ENCODE results near the gene USH1C.
A peak's percentile ranks its signal among the peaks of the same experiment; 100 is the strongest.

Gene USH1C

DNA sequence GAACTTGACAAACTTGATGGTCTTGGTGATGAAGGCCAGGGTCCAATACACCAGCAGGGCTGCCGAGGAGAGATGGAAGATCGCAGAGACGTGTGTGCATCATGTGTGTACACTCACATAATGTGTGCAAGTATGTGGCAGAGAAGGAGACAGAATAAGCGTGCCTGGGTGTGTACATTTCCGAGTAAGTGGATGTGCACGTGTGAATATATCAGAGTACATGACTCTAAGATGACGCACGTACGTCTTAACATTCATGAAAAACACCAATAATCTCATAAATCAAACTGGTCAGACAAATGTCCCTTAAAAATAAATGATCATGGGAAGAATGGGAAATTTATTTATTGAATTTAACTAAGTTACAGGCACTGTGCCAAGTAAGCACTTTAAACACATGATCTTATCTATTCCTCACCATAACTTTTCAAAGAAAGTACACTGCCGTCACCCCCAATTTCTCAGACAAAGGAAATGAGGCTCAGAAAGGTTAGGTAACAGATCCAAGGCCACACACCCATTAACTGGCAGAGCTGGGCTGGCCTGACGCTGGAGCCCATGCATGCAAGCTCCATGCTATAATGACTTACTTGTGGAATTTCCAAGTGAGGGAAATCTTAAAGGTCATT, 80.6 kb downstream of the USH1C start:
- no peak for DNase-seq

DNA sequence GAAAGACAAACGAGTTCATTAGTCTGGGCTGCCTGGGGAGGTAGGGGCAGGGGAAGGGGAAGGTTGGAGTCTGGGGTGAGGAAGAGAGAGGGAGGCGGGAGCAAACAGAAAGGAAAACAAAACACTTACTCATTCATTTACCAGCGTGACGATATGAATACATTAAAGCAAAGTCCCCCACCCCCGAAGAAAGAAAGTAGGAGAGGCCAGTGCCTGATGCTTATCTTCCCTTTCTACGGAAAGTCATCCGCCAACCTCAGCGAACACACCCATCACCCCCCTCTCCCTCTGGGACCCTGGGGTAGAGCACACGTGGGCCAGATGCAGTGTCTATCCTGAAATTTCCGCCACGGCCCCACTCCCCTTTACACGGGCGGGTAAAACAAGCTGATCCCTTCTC, 81.3 kb downstream of the USH1C start:
- DNase-seq = no peak

DNA sequence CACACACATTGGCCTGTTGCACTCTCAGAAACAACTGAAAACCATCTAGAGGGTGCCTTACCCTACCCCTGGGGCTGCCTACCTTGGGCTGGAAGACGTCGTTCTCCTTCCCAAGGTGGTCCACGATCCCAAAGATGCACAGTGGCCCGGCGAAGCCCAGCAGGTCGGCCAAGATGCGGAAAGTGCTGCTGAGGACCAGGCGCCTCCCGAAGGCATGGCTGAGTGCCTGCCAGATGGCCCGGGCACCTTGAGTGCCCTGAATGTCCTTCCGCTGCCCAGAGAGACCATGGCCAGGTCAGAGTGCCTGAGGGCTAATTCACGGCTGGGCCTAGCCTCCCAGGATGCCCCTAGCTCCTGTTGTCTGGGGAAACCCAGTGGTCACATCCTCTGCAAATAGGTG, 83.8 kb downstream of the USH1C start:
- DNase-seq = no peak

DNA sequence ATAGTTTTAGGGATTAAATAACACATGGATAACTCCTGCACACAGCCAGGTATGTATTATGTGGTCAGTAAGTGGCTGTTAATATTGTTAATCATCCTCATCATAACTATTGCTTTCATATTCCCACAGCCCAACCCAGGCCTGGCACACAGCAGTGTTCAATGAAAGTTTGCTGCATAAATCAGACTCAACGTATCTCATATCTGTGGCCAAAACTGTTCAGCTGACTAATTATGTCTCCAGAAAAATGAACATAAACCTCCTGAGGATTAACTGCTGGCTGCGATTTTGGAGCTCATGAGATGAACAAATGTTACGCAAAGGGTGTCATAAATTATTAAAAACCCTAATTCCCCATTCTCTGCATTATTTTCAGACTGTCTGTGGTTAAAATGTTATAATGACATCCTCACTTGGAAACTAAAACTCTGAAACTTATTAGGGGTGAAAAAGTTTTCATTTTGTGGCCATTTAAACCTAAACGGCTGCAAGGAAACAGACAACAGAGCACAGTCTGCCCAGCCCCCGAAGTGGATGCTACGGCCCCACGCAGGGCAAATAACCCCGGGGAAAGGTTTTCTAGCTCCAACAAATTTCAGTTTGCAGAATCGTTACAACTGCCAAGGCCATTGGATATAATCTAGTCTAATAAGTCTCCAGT, 84.8 kb downstream of the USH1C start:
- DNase-seq = peak; percentile 20

DNA sequence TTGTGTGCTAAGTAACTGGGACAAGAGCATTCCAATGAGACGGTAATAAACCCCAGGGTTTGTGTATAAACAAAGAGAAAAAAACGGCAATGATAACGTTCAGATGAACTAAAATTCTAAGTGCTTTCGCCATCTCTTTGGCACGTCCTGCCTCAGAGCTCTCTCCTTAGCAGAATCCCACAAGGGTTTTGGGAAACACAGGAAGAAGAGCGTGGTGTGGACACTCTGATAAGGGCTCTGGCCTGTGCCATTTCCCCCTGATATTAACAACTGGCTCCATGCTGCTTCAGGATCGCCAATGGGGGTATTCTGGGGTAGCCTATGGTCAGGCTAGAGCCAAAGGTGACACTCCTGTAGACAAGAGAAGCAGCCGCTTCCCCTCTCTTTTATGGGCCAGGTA, 85.9 kb downstream of the USH1C start:
- DNase-seq = no peak

DNA sequence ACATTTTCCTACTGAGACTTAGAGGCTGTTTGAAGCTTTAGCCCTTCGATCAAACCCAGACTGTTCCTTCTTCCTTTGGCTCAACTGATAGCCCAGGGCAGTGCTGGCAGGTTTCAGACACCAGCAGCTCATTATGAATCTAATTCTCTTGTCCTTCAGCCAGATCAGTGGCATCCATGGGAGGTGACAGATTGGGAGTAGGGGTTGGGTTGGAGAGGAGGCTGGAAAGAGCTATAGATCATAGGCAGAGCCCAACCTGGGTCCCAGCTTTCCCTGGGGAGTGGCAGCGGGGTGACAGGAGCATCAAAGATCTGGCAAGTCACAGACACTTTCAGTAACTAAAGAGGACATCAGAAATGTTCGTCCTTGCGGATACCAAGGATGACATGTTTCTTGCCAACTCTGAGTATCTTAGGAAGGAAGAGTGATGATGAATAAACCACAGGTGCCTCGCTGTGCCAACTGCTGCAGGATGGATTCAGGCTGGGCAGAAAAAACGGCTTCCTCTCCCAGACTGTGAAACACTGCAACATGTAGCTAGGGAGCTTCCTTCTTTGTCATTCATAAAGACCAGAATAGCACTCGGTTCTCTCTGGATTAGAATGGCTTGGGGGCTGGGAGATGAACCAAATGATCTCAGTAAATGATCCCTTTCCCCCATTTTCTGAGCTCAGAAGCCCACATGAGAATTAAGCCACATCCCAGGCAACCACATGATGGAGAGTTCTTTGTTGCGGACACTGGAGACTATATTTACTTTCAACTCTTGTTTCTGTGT, 86.6 kb downstream of the USH1C start:
- no peak for DNase-seq

DNA sequence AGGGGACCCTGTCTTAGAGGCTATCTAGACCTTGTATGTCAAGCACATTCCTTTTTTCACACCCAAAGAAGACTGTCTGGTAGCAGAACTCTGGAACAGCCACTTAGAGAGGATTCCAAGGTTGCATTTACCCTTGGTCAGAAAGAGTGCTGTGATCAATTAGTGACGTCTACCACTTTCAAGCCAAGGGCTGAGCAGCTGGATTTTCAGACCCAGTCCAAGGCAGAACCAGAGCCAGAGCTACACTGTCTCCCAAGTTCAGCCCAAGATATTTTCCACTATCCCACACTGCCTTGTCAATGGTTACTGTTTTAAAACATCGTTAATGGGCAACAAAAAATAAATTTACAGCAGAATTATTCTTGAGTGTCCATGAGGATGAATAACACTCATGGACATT, 91.5 kb downstream of the USH1C start:
- DNase-seq = no peak

DNA sequence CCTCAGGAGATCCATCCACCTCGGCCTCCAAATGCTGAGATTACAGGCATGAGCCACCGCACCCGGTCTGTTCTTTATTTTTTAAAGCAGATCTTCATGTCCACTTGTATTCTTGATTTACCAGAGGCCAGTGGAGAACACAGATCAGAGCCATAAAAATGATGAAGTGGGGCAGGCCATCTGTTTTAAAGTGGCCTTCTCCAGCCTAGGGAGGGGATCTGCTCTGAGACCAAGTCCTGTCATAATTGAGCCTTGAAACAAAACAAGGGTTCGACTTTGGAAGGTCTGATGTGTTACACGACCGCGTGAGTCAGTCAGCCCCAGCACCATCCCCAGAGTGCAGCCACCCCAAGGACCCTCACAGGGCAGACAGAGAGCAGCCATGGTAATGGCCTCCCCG, 95.1 kb downstream of the USH1C start:
- no peak for DNase-seq

DNA sequence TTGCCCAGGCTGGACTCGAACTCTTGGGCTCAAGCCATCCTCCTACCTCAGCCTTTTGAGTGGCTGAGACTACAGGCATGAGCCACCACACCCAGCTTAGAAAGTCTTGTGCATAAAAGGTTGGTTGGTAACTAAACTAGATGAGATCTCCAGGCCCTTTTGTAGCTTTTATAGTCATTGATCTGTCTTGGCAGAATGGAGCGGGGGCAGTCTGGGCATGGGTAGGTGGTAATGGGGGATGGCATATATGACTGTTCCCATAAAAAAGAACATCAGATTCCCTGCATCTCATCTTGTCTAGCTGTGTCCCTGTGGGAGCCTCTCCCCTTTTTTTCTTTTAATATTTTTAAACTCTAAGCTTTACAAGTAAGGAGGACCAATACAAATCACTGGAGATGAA, 97.7 kb downstream of the USH1C start:
- no peak for DNase-seq

DNA sequence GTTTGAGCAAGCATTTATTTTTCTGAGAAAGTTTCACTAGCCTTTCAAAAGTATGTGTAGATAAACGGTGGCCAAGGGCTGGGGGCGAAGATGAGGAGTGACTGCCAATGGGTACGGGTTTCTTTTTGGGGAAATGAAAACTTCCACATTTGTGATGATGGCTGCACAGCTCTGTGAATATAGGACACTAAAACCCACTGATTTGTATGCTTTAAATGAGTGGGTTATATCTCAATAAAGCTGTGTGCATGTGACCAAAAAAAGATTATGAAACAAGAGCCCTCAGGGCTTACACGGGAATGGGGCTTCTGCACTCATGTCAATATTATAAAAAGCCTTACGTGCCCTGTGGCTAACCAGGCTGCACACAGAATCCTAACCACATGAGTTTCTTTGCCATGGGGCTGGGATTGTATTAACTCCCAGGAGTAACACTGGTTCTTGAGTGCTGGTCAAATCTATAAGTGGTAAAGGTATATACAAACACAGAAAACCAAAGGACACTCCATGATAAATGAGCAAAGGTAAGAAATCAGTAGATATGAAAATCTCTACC, 98.9 kb downstream of the USH1C start:
- DNase-seq = no peak

DNA sequence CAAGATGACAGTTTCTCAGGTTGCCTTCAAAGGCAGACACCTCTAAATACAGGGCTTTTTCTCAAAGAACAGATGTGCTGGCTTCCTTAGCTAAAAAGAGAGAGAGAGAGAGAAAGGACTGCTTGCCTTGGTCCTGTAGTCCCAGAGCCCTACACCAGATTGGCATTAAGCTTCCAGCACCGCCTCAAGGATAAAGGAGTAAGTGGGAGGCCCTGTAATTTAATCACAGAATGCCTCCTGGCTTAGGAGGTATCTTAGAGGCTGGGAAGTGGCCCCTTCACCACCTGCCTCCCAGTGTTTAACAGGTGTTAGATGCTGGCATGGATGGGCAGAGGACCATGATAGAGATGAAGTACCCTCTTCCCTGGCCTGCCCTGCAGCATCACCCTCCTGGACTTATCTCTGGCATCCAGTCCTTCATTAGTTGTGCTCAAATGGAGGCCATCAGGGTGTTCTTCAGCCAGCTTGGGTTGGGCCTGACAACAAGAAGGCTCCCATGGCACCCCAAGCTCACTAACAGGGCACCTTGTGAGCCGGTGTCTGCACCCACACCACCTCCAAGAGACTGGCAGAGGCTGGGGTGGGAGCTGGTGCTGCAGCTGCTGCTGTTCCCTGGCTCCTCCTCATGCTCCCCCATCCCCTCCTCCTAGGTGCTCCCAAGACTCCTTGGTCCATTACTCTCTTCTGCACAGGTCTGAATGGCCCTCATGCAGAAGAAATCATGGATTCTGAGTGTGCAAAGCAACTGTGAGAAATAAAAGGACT, 100.1 kb downstream of the USH1C start:
- DNase-seq = no peak
